ENCODE results near the gene MYL11.

MYL11 gene

GRCh38 chr16:30378236-30379157, 3.9 kb downstream of the MYL11 start:
- H2BK120ac ChIP-seq (ENCODE audit: low read depth, low read length): no peak overlapping the region
- peaks cover 7% of the 10 kb centered on the region in 2 experiments for H3K36me3 ChIP-seq (ENCODE audit: control insufficient read depth in 1 of 2, insufficient read depth in 2 of 2, low read depth in 1 of 2, low read length in 2 of 2)
- WGBS: 2% methylated on average over 63 of the region's 67 CpGs
- H4K8ac ChIP-seq (ENCODE audit: low read length): peak overlapping the region; percentile 63
- H3K27me3 ChIP-seq (ENCODE audit: control insufficient read depth in 1 of 2, insufficient read depth in 1 of 2, low read length in 2 of 2): no peaks in the 10 kb centered on the region
- H2BK15ac ChIP-seq (ENCODE audit: low read depth, poor library complexity, severe bottlenecking): peak overlapping the region; percentile 45
- H2AK5ac ChIP-seq (ENCODE audit: low read length, severe bottlenecking): no peak overlapping the region
- peak overlapping the region; percentile 87 for H3K18ac ChIP-seq (ENCODE audit: low read depth in 1 of 2, low read length in 2 of 2)
- peaks cover 18% of the 10 kb centered on the region for H3K4me1 ChIP-seq (ENCODE audit: control insufficient read depth, insufficient read depth, low read depth, low read length)
- peak overlapping the region; percentile 99 for H3K27ac ChIP-seq (ENCODE audit: low read length, poor library complexity, severe bottlenecking)
- H3K4me2 ChIP-seq (ENCODE audit: low read length, poor library complexity, severe bottlenecking): peak overlapping the region; percentile 77
- no peak overlapping the region for H2BK5ac ChIP-seq (ENCODE audit: low read depth, low read length, poor library complexity, severe bottlenecking)
- H4K91ac ChIP-seq (ENCODE audit: low read length): peak overlapping the region; percentile 79
- peak; percentile 98 for DNase-seq
- H3K4ac ChIP-seq (ENCODE audit: low read depth in 1 of 2, low read length in 2 of 2): peak overlapping the region; percentile 27 to 74
- peak overlapping the region; percentile 33 for H2AFZ ChIP-seq (ENCODE audit: low read depth, low read length)
- H3K9ac ChIP-seq (ENCODE audit: low read length): peak overlapping the region; percentile 97
- H3K14ac ChIP-seq (ENCODE audit: low read length in 2 of 2): peak overlapping the region in 1 of 2 experiments; percentile 96
- peaks cover 8% of the 10 kb centered on the region for H3K79me1 ChIP-seq (replicated peaks; ENCODE audit: low read length, poor library complexity, severe bottlenecking)
- peak overlapping the region in 1 of 2 experiments; percentile 75 for H3K23ac ChIP-seq (ENCODE audit: low read length in 2 of 2)
- peak overlapping the region in 1 of 2 experiments; percentile 33 for H2BK12ac ChIP-seq (ENCODE audit: low read length in 2 of 2)
- H3K4me3 ChIP-seq (ENCODE audit: insufficient read depth in 1 of 2, low read depth in 1 of 2, low read length in 2 of 2): peak overlapping the region; percentile 71 to 97
- H3K9me3 ChIP-seq (ENCODE audit: control insufficient read depth, low read length): no peaks in the 10 kb centered on the region

GRCh38 chr16:30379158-30379783, 4.7 kb downstream of the MYL11 start:
- peaks cover 18% of the 10 kb centered on the region for H3K4me1 ChIP-seq (ENCODE audit: control insufficient read depth, insufficient read depth, low read depth, low read length)
- peak overlapping the region in 1 of 2 experiments; percentile 96 for H3K14ac ChIP-seq (ENCODE audit: low read length in 2 of 2)
- no peak overlapping the region for H2BK5ac ChIP-seq (ENCODE audit: low read depth, low read length, poor library complexity, severe bottlenecking)
- peak overlapping the region; percentile 71 to 97 for H3K4me3 ChIP-seq (ENCODE audit: insufficient read depth in 1 of 2, low read depth in 1 of 2, low read length in 2 of 2)
- no peak overlapping the region for H2AK5ac ChIP-seq (ENCODE audit: low read length, severe bottlenecking)
- peak overlapping the region; percentile 45 for H2BK15ac ChIP-seq (ENCODE audit: low read depth, poor library complexity, severe bottlenecking)
- H2BK120ac ChIP-seq (ENCODE audit: low read depth, low read length): no peak overlapping the region
- H3K36me3 ChIP-seq (ENCODE audit: control insufficient read depth in 1 of 2, insufficient read depth in 2 of 2, low read depth in 1 of 2, low read length in 2 of 2): peaks cover 7% of the 10 kb centered on the region in 2 experiments
- peak overlapping the region; percentile 4 for H4K91ac ChIP-seq (ENCODE audit: low read length)
- H3K18ac ChIP-seq (ENCODE audit: low read depth in 1 of 2, low read length in 2 of 2): peak overlapping the region in 1 of 2 experiments; percentile 87
- no peak for DNase-seq
- peak overlapping the region; percentile 77 for H3K4me2 ChIP-seq (ENCODE audit: low read length, poor library complexity, severe bottlenecking)
- peak overlapping the region in 1 of 2 experiments; percentile 33 for H2BK12ac ChIP-seq (ENCODE audit: low read length in 2 of 2)
- H4K8ac ChIP-seq (ENCODE audit: low read length): peak overlapping the region; percentile 5
- 21% methylated on average over 27 of the region's 27 CpGs for WGBS
- H3K23ac ChIP-seq (ENCODE audit: low read length in 2 of 2): peak overlapping the region in 1 of 2 experiments; percentile 75
- peak overlapping the region; percentile 17 for H3K27ac ChIP-seq (ENCODE audit: low read length, poor library complexity, severe bottlenecking)
- H2AFZ ChIP-seq (ENCODE audit: low read depth, low read length): no peak overlapping the region
- H3K79me1 ChIP-seq (replicated peaks; ENCODE audit: low read length, poor library complexity, severe bottlenecking): peaks cover 8% of the 10 kb centered on the region
- no peaks in the 10 kb centered on the region for H3K27me3 ChIP-seq (ENCODE audit: control insufficient read depth in 1 of 2, insufficient read depth in 1 of 2, low read length in 2 of 2)
- peak overlapping the region; percentile 16 to 87 for H3K4ac ChIP-seq (ENCODE audit: low read depth in 1 of 2, low read length in 2 of 2)
- H3K9me3 ChIP-seq (ENCODE audit: control insufficient read depth, low read length): no peaks in the 10 kb centered on the region
- peak overlapping the region; percentile 93 for H3K9ac ChIP-seq (ENCODE audit: low read length)

- Histone ChIP-seq H3K18ac (ENCODE audit: low read depth in 1 of 2, low read length in 2 of 2) (no peak overlapping the region), H3K79me1 (replicated peaks; ENCODE audit: low read length, poor library complexity, severe bottlenecking) (peaks cover 8% of the 10 kb centered on the region), H3K9ac (ENCODE audit: low read length) (no peak overlapping the region), H2BK12ac (ENCODE audit: low read length in 2 of 2) (no peak overlapping the region), H3K27ac (ENCODE audit: low read length, poor library complexity, severe bottlenecking) (no peak overlapping the region), H2AFZ (ENCODE audit: low read depth, low read length) (no peak overlapping the region), H3K4ac (ENCODE audit: low read depth in 1 of 2, low read length in 2 of 2) (no peak overlapping the region), H3K4me3 (ENCODE audit: insufficient read depth in 1 of 2, low read depth in 1 of 2, low read length in 2 of 2) (no peak overlapping the region), H3K36me3 (ENCODE audit: control insufficient read depth in 1 of 2, insufficient read depth in 2 of 2, low read depth in 1 of 2, low read length in 2 of 2) (peaks cover 7% of the 10 kb centered on the region in 2 experiments), H4K8ac (ENCODE audit: low read length) (no peak overlapping the region), H3K4me1 (ENCODE audit: control insufficient read depth, insufficient read depth, low read depth, low read length) (peaks cover 18% of the 10 kb centered on the region), H2BK5ac (ENCODE audit: low read depth, low read length, poor library complexity, severe bottlenecking) (no peak overlapping the region), H3K14ac (ENCODE audit: low read length in 2 of 2) (no peak overlapping the region), H3K4me2 (ENCODE audit: low read length, poor library complexity, severe bottlenecking) (no peak overlapping the region), H3K9me3 (ENCODE audit: control insufficient read depth, low read length) (no peaks in the 10 kb centered on the region), H2AK5ac (ENCODE audit: low read length, severe bottlenecking) (no peak overlapping the region), H4K91ac (ENCODE audit: low read length) (no peak overlapping the region), H2BK120ac (ENCODE audit: low read depth, low read length) (no peak overlapping the region), H3K27me3 (ENCODE audit: control insufficient read depth in 1 of 2, insufficient read depth in 1 of 2, low read length in 2 of 2) (no peaks in the 10 kb centered on the region), H3K23ac (ENCODE audit: low read length in 2 of 2) (no peak overlapping the region), H2BK15ac (ENCODE audit: low read depth, poor library complexity, severe bottlenecking) (no peak overlapping the region)
- WGBS: 91% methylated on average over 4 of the region's 4 CpGs
- no peak for DNase-seq
These were observed 5.6 kb downstream of the MYL11 start for GRCh38 chr16:30380072-30380802.
